ENCODE measurements around the gene TPD52L1. TPM values are rescaled to one million over a fixed set of nuclear protein-coding genes. Genes with fewer than 3 reads are reported as not detected.

Gene TPD52L1
- total and polyA plus RNA-seq, 10 of the 15 experiments (the other 5 are each of a cell fraction or from before 2014, with no cell fraction given) = 0.03 to 2.6 (median 0.16) TPM; not detected in 3

DNA sequence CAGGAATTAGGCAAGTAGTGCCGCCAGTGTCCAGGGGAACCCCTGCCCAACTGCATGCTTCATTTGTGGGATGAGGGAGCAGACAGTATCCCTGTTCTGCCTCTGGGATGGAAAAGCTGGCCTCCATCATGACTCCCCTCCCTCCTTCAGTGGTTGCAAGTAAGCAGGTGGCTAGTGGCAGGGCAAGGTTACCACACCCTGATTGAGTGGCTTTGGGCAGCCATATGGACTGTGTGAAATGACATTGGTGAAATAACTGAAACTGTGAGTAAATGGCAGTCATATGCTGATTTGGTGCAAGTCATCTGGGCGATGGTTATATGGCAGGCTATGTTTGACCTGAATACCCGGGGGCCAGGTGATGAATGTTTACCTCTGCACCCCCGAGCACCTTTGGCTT, 115.2 kb downstream of the TPD52L1 start:
- H3K9me3 ChIP-seq (replicated peaks; ENCODE audit: control insufficient read depth, insufficient read depth, low read length) = no peaks in the 10 kb centered on the region
- no peak overlapping the region for H3K4me2 ChIP-seq (ENCODE audit: control insufficient read depth, insufficient read depth)
- no peaks in the 10 kb centered on the region for H3K27me3 ChIP-seq (replicated peaks in 1 of 2; ENCODE audit: control insufficient read depth in 2 of 2, insufficient read depth in 2 of 2, low read length in 1 of 2)
- CTCF ChIA-PET = interaction anchor here (1.2 kb wide), 1 partner anchor 45 kb away, joined by 4 read pairs; no protein-coding TSS in a partner anchor
- no peak for FAIRE-seq
- SMC1A ChIA-PET (ENCODE audit: uncharacterized antibody, unreplicated experiment) = interaction anchor here (0.6 kb wide), 1 partner anchor 10 kb away, joined by 3 read pairs; no protein-coding TSS in a partner anchor
- H2AFZ ChIP-seq (ENCODE audit: control insufficient read depth, low read depth, low read length) = no peak overlapping the region
- no peak overlapping the region for H3K9ac ChIP-seq (ENCODE audit: control insufficient read depth, insufficient read depth, low read length)
- intact Hi-C loops (cut with micrococcal nuclease; ENCODE audit: unreplicated experiment) = no loop called here
- H3K79me2 ChIP-seq (ENCODE audit: control insufficient read depth, insufficient read depth, low read length) = no peaks in the 10 kb centered on the region
- in situ Hi-C loops (cut with MboI) = no loop called here
- POLR2A ChIA-PET = no interaction called here
- BruUV-seq (replicated peaks) = no TSS peak
- H3K4me3 ChIP-seq = no peak overlapping the region
- DNase-seq (ENCODE audit: low read depth, low spot score) = no peak
- peaks cover 4 to 6% of the 10 kb centered on the region in 2 experiments; a peak in 3 of 4 replicates for H3K36me3 ChIP-seq (ENCODE audit: control insufficient read depth in 2 of 2, insufficient read depth in 2 of 2, low read length in 1 of 2)
- RAD21 ChIA-PET (ENCODE audit: unreplicated experiment) = no interaction called here
- no peaks in the 10 kb centered on the region for H4K20me1 ChIP-seq (ENCODE audit: control insufficient read depth, insufficient read depth)
- no peak overlapping the region for H3K27ac ChIP-seq (ENCODE audit: control insufficient read depth, insufficient read depth)
- 94% methylated on average over 4 of the region's 4 CpGs for WGBS (ENCODE audit: insufficient coverage, insufficient replicate concordance, low lambda C conversion rate, missing lambda C conversion rate)
- no peak for ATAC-seq
- no peaks in the 10 kb centered on the region for H3K4me1 ChIP-seq (ENCODE audit: control insufficient read depth, insufficient read depth, low read length)
- TF ChIP-seq RELB (IDR thresholded peaks at IDR 0.05; ENCODE audit: low read depth) = no peak
- no peak for TF ChIP-seq TBL1XR1 (IDR thresholded peaks at IDR 0.05; ENCODE audit: low read depth, low read length)
- no peak for TF ChIP-seq EED (IDR thresholded peaks at IDR 0.05; ENCODE audit: low read depth)
- TF ChIP-seq E2F8 (IDR thresholded peaks at IDR 0.05; ENCODE audit: low read depth, partially characterized antibody) = no peak
- no peak for TF ChIP-seq RUNX3 (IDR thresholded peaks at IDR 0.05; ENCODE audit: low read length)
- no peak for TF ChIP-seq SRF (IDR thresholded peaks at IDR 0.05; ENCODE audit: low read depth in 2 of 2, low read length in 2 of 2)
- TF ChIP-seq ZNF384 (IDR thresholded peaks at IDR 0.05; ENCODE audit: borderline replicate concordance, low read depth, low read length) = no peak
- TF ChIP-seq JUNB (IDR thresholded peaks at IDR 0.05) = no peak
- no peak for TF ChIP-seq POLR2AphosphoS2 (IDR thresholded peaks at IDR 0.05; ENCODE audit: low read depth, low read length)

Data from GM12878 (cell line).